IPS-20b (cell line): Measurements from ENCODE around the gene ATP6V1E1.

Experiments
- H3K27ac ChIP-seq: one replicate; pipeline ENCODE4 v1.5.1; 2013; ENCODE audit warnings: low read length
- H3K27me3 ChIP-seq: 2 replicates; pipeline ENCODE4 v1.6.1; 2013; ENCODE audit warnings: mild to moderate bottlenecking, low read length, inconsistent platforms; ENCODE audit not compliant: insufficient read depth
- H3K36me3 ChIP-seq: 2 replicates; pipeline ENCODE4 v1.6.1; 2013; ENCODE audit warnings: low read depth, mild to moderate bottlenecking, inconsistent platforms, low read length, moderate library complexity; ENCODE audit not compliant: insufficient read depth
- H3K4me1 ChIP-seq: 2 replicates; pipeline ENCODE4 v1.6.1; 2013; ENCODE audit warnings: mild to moderate bottlenecking, control low read depth, inconsistent platforms, low read length, moderate library complexity; ENCODE audit not compliant: insufficient read depth
- H3K4me3 ChIP-seq: 2 replicates; pipeline ENCODE4 v1.5.1; 2013; ENCODE audit warnings: mild to moderate bottlenecking, low read length, inconsistent platforms
- H3K9ac ChIP-seq: 2 replicates; pipeline ENCODE4 v1.6.1; 2013; ENCODE audit warnings: low read depth, mild to moderate bottlenecking, inconsistent platforms, low read length, moderate library complexity
- H3K9me3 ChIP-seq: 2 replicates; pipeline ENCODE4 v1.6.1; 2013; ENCODE audit warnings: mild to moderate bottlenecking, low read depth, low read length, inconsistent platforms; ENCODE audit not compliant: insufficient read depth

The ATP6V1E1 gene

DNA sequence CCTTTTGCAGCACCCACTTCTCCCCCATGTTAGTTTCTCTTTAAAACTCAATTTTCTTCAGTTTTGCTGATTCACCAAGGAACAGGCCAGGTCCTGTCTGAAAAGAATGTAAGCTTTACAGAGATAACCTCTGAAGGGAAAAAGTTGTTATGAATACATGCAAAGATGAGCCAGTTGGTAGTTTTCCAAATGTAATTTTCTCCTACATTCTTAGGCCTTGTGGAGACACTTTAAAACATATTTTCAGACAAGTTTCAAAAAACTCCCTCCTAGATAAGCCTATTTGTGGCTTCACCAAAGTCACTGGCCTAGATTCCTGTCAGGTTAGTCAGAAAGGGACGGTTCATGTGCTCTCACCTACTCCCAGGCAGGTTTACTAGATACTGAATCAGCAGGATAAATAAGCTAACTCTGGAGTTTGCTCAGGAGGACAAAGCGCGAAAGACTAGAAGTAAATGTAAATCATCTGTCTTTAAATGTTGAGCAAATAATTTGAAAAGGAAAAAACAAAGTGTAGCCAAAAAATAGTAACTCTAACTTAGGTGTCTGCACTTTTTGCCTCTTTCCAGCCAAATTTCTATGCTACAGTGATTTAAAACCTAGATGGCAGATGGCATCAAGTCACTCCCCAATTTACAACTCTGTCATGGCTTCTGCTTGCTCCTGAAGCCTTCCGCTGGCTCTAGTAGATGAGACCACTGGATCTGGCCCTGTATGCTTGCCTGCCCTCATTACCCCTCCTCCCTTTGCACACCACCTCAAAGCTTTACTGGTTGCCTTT is 4.9 kb upstream of the ATP6V1E1 start:
- Histone ChIP-seq H3K27ac (no peak overlapping the region), H3K9me3 (no peaks in the 10 kb centered on the region), H3K4me3 (no peak overlapping the region), H3K9ac (no peak overlapping the region), H3K36me3 (no peaks in the 10 kb centered on the region), H3K4me1 (no peaks in the 10 kb centered on the region; the same call in none of the 2 replicates), H3K27me3 (no peaks in the 10 kb centered on the region)

GRCh38 chr22:17631076-17631565 is 2.6 kb upstream of the ATP6V1E1 start:
- H3K27me3 ChIP-seq = no peaks in the 10 kb centered on the region
- H3K27ac ChIP-seq = no peak overlapping the region
- H3K36me3 ChIP-seq = no peaks in the 10 kb centered on the region
- no peak overlapping the region for H3K4me3 ChIP-seq
- H3K4me1 ChIP-seq = no peaks in the 10 kb centered on the region; the same call in none of the 2 replicates
- H3K9ac ChIP-seq = no peak overlapping the region
- H3K9me3 ChIP-seq = no peaks in the 10 kb centered on the region

DNA sequence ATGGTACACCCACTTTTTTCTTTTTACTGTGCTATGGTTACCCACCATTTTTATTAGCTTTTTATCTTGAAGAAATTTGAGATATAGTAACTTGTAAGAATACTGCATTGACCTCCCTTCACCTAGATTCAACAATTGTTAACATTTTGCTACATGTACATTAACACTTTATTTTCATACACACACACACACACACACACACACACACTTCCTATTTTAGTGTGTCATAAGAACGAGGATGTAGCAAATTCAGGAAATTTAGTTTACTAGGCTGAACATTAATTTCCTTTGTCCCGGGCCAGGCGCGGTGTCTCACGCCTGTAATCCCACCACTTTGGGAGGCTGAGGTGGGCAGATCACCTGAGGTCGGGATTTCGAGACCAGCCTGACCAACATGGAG is 1.1 kb upstream of the ATP6V1E1 start:
- Histone ChIP-seq H3K27me3 (no peaks in the 10 kb centered on the region), H3K36me3 (no peaks in the 10 kb centered on the region), H3K27ac (no peak overlapping the region), H3K9ac (peak overlapping the region; percentile 96; the same call in 1 of the 2 replicates), H3K4me3 (peak overlapping the region; percentile 97), H3K4me1 (no peaks in the 10 kb centered on the region; the same call in none of the 2 replicates), H3K9me3 (no peaks in the 10 kb centered on the region)

DNA sequence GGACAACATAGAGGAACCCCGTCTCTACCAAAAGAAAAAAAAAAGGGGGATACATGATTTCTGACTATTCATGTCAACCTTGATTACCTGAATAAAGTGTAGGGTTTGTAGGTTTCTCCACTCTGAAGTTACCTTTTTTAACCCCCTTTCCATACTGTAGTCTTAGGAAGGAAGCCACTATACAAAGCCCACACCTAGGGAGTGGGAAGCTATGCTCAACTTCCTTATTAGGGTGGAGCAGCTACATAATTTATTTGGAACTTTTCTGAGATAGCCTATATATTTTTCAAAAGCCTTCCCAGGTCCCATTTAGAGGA is 582 bp upstream of the ATP6V1E1 start:
- H3K27ac ChIP-seq = peak overlapping the region; percentile 75
- no peaks in the 10 kb centered on the region; the same call in none of the 2 replicates for H3K4me1 ChIP-seq
- H3K9me3 ChIP-seq = no peaks in the 10 kb centered on the region
- peak overlapping the region; percentile 97 for H3K4me3 ChIP-seq
- H3K9ac ChIP-seq = peak overlapping the region; percentile 96
- H3K36me3 ChIP-seq = no peaks in the 10 kb centered on the region
- no peaks in the 10 kb centered on the region for H3K27me3 ChIP-seq

DNA sequence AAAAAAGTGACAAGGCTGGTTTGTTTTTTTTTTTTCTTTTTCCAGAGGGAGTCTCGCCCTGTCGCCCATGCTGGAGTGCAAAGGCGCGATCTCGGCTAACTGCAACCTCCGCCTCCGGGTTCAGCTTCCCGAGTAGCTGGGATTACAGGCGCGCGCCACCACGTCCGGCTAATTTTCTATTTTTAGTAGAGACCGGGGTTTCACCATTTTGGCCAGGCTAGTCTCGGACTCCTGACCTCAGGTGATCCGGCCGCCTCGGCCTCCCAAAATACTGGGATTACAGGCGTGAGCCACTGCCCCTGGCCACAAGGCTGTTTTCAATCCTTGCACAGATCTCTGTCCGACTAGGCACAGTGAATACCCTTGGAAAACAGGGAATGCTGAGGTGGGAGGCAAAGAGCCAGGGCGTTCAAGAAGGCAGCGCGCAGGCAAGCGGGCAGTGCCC is 566 bp downstream of the ATP6V1E1 start:
- H3K27ac ChIP-seq = peak overlapping the region; percentile 35
- H3K27me3 ChIP-seq = no peaks in the 10 kb centered on the region
- peaks cover 8% of the 10 kb centered on the region; the same call in 1 of the 2 replicates for H3K36me3 ChIP-seq
- peak overlapping the region; percentile 96 for H3K9ac ChIP-seq
- no peaks in the 10 kb centered on the region for H3K9me3 ChIP-seq
- H3K4me3 ChIP-seq = peak overlapping the region; percentile 97
- no peaks in the 10 kb centered on the region; the same call in 1 of the 2 replicates for H3K4me1 ChIP-seq

- Histone ChIP-seq H3K36me3 (peaks cover 50% of the 10 kb centered on the region), H3K27me3 (no peaks in the 10 kb centered on the region), H3K9ac (no peak overlapping the region), H3K4me1 (no peaks in the 10 kb centered on the region), H3K9me3 (no peaks in the 10 kb centered on the region), H3K4me3 (no peak overlapping the region), H3K27ac (no peak overlapping the region)
Measured at GRCh38 chr22:17613280-17613679, 15.3 kb downstream of the ATP6V1E1 start.

GRCh38 chr22:17612057-17612456 is 16.5 kb downstream of the ATP6V1E1 start:
- Histone ChIP-seq H3K36me3 (peaks cover 52% of the 10 kb centered on the region), H3K27me3 (no peaks in the 10 kb centered on the region), H3K27ac (no peak overlapping the region), H3K9me3 (no peaks in the 10 kb centered on the region), H3K4me1 (no peaks in the 10 kb centered on the region), H3K4me3 (no peak overlapping the region), H3K9ac (no peak overlapping the region)

DNA sequence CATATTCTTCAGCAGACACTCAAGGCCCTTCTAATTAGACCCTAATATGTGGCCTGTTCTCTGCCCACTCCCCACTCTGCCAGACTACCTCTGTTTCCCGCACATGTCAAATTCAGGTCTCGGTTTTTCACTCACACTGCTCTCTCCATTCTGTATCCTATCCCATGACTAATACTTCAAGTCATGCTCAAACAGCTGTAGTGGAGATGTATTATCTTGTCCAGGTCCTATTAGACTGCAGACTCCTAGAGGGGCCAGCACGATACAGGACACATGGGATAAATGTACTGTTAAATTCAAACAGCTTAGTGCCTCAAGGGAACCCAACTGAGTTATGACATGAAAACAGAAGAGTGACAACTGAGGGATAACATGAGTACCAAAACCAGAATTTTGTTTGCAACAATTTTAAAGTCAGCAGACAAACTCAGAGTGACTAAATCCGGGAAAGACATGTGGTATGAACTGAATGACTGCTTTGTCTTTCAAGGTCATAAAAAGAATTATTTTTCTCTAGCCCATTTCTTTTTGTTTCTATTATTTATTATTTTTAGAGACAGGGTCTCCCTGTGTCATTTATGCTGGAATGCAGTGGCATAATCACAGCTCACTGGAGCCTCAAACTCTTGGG is 20.5 kb downstream of the ATP6V1E1 start:
- Histone ChIP-seq H3K27me3 (no peaks in the 10 kb centered on the region), H3K4me3 (no peak overlapping the region), H3K4me1 (no peaks in the 10 kb centered on the region), H3K9me3 (no peaks in the 10 kb centered on the region), H3K27ac (no peak overlapping the region), H3K9ac (no peak overlapping the region), H3K36me3 (peaks cover 76% of the 10 kb centered on the region)

GRCh38 chr22:17606496-17606895 is 22.1 kb downstream of the ATP6V1E1 start:
- no peaks in the 10 kb centered on the region for H3K4me1 ChIP-seq
- H3K36me3 ChIP-seq = peaks cover 61% of the 10 kb centered on the region
- no peaks in the 10 kb centered on the region for H3K9me3 ChIP-seq
- H3K27me3 ChIP-seq = no peaks in the 10 kb centered on the region
- H3K4me3 ChIP-seq = no peak overlapping the region
- H3K9ac ChIP-seq = no peak overlapping the region
- no peak overlapping the region for H3K27ac ChIP-seq

- Histone ChIP-seq H3K36me3 (peaks cover 69% of the 10 kb centered on the region), H3K9ac (no peak overlapping the region)
Measured at GRCh38 chr22:17603668-17604067, 24.9 kb downstream of the ATP6V1E1 start.

GRCh38 chr22:17601031-17601430 is 27.5 kb downstream of the ATP6V1E1 start:
- Histone ChIP-seq H3K4me1 (no peaks in the 10 kb centered on the region), H3K27ac (no peak overlapping the region), H3K27me3 (no peaks in the 10 kb centered on the region), H3K4me3 (no peak overlapping the region), H3K36me3 (peaks cover 73% of the 10 kb centered on the region), H3K9ac (no peak overlapping the region), H3K9me3 (no peaks in the 10 kb centered on the region)

More at GRCh38 chr22:17603668-17604067, 24.9 kb downstream of the ATP6V1E1 start:
- H3K4me1 ChIP-seq = no peaks in the 10 kb centered on the region
- H3K27me3 ChIP-seq = no peaks in the 10 kb centered on the region
- no peak overlapping the region for H3K4me3 ChIP-seq
- no peak overlapping the region for H3K27ac ChIP-seq
- no peaks in the 10 kb centered on the region for H3K9me3 ChIP-seq

GRCh38 chr22:17598318-17598717 is 30.2 kb downstream of the ATP6V1E1 start:
- H3K36me3 ChIP-seq = peaks cover 76% of the 10 kb centered on the region
- H3K27ac ChIP-seq = no peak overlapping the region
- H3K4me3 ChIP-seq = no peak overlapping the region
- no peaks in the 10 kb centered on the region for H3K27me3 ChIP-seq
- H3K9ac ChIP-seq = no peak overlapping the region
- no peaks in the 10 kb centered on the region for H3K9me3 ChIP-seq
- no peaks in the 10 kb centered on the region for H3K4me1 ChIP-seq
